K562 (cell line): Measurements from ENCODE around the gene TANC1. TPM values are rescaled to one million over a fixed set of nuclear protein-coding genes. Genes with fewer than 3 reads are reported as not detected.

Experiments used
- ATAC-seq: fragments of 200-7000 bp; cut with Tn5 transposase; 3 replicates; pipeline ENCODE4 v1.9.1; 2020; ENCODE audit warnings: moderate library complexity
- BruUV-seq: library from RNA; stranded (reverse); fragments of 400-500 nt; replicated peaks from 2 replicates; lab custom pipeline; 2021; lab: Mats Ljungman, UMichigan
- CTCF ChIA-PET: fragments of 300-600 bp; formaldehyde crosslinking; extraction: SDS; loops from one replicate; lab custom pipeline; 2021; ENCODE audit warnings: low intra/inter-chr PET ratio; lab: Yijun Ruan, JAX
- POLR2A ChIA-PET: fragments of 300-600, 350-650 bp; sonication (Branson Sonifier 250); formaldehyde crosslinking; extraction: SDS; loops from one replicate; lab custom pipeline; 2021; ENCODE audit warnings: antibody characterized with exemption, inconsistent platforms; lab: Yijun Ruan, JAX
- DNase-seq, 4 experiments: peaks; one replicate each; pipeline versions ENCODE4 v3.0.0 to v3.0.0-alpha.2; 2011 to 2018; ENCODE audit warnings: low spot score in 3 of 4, mixed read lengths in 3 of 4; ENCODE audit errors: extremely low read depth in 1 of 4
- FAIRE-seq: peaks from 2 replicates; lab custom pipeline; 2011; peaks lifted over from hg19 to GRCh38; lab: Jason Lieb, UNC
- H2AFZ ChIP-seq: 2 replicates; pipeline ENCODE4 v1.6.0; 2011; ENCODE audit warnings: low read depth, low read length, control low read depth, inconsistent platforms
- H3K27ac ChIP-seq: fragments of 200-600 bp; 3 replicates; pipeline ENCODE4 v1.8.0; 2011; ENCODE audit warnings: low read depth, mild to moderate bottlenecking, control low read depth, inconsistent platforms, low read length, moderate library complexity, mixed read lengths; ENCODE audit errors: extremely low read depth
- H3K27me3 ChIP-seq, 2 experiments: fragments of 300-600 bp in 1 of 2; 2 replicates in 1 of 2; 3 replicates in 1 of 2; pipeline versions ENCODE4 v1.6.0 to v1.8.0; 2011; ENCODE audit warnings: inconsistent platforms in 2 of 2, low read length in 2 of 2, mild to moderate bottlenecking in 1 of 2, mixed read lengths in 1 of 2, moderate library complexity in 1 of 2; ENCODE audit not compliant: control insufficient read depth in 2 of 2, insufficient read depth in 2 of 2
- H3K36me3 ChIP-seq: fragments of 300-600 bp; 3 replicates; pipeline ENCODE4 v1.8.0; 2011; ENCODE audit warnings: mild to moderate bottlenecking, low read length, inconsistent platforms; ENCODE audit not compliant: control insufficient read depth, insufficient read depth
- H3K4me1 ChIP-seq, 2 experiments: fragments of 200-600 bp in 1 of 2; replicated peaks in 1 of 2; 2 replicates in 1 of 2; 3 replicates in 1 of 2; pipeline versions ENCODE4 v1.5.1 to v1.8.0; 2011; ENCODE audit warnings: inconsistent platforms in 2 of 2, low read length in 2 of 2, mild to moderate bottlenecking in 1 of 2, mixed read lengths in 1 of 2, moderate library complexity in 1 of 2; ENCODE audit not compliant: control insufficient read depth in 2 of 2, insufficient read depth in 2 of 2
- H3K4me2 ChIP-seq: 2 replicates; pipeline ENCODE4 v1.6.1; 2011; ENCODE audit warnings: low read length, control low read depth, inconsistent platforms, mixed read lengths; ENCODE audit not compliant: insufficient read depth
- H3K4me3 ChIP-seq: fragments of 200-600 bp; sonication (generic), shearing (Covaris generic); 2 replicates; pipeline ENCODE4 v1.5.1; 2016; ENCODE audit warnings: control low read depth, inconsistent platforms
- H3K79me2 ChIP-seq: fragments of 200-600 bp; 3 replicates; pipeline ENCODE4 v1.8.0; 2011; ENCODE audit warnings: low read length, inconsistent platforms; ENCODE audit not compliant: control insufficient read depth, insufficient read depth
- H3K9ac ChIP-seq, 2 experiments: 2 replicates each; pipeline versions ENCODE4 v1.6.0 to v1.6.1; 2011; ENCODE audit warnings: low read depth in 2 of 2, low read length in 2 of 2, control low read depth in 1 of 2, inconsistent platforms in 1 of 2, mild to moderate bottlenecking in 1 of 2, mixed read lengths in 1 of 2; ENCODE audit not compliant: insufficient read depth in 1 of 2
- H3K9me1 ChIP-seq: one replicate; pipeline ENCODE4 v1.6.0; 2011; ENCODE audit warnings: inconsistent platforms, mild to moderate bottlenecking, low read length, moderate library complexity; ENCODE audit not compliant: control insufficient read depth, insufficient read depth
- H3K9me3 ChIP-seq: replicated peaks from 2 replicates; pipeline ENCODE4 v1.5.1; 2011; ENCODE audit warnings: low read depth, low read length, inconsistent platforms; ENCODE audit not compliant: control insufficient read depth, insufficient read depth
- H4K20me1 ChIP-seq: replicated peaks from 2 replicates; pipeline ENCODE4 v1.6.1; 2011; ENCODE audit warnings: low read length, inconsistent platforms, mixed read lengths; ENCODE audit not compliant: control insufficient read depth, insufficient read depth
- COPS2 ChIP-seq: fragments of 450-650 bp; conservative IDR thresholded peaks from 2 replicates; pipeline ENCODE4 v1.6.1; 2016; ENCODE audit warnings: mild to moderate bottlenecking, moderate library complexity
- ELK3 ChIP-seq: fragments of 450-650 bp; formaldehyde crosslinking; IDR thresholded peaks from 2 replicates; pipeline ENCODE4 v1.4.0; 2020; ENCODE audit warnings: mild to moderate bottlenecking
- HDAC1 ChIP-seq, 2 experiments: fragments of 450-650 bp; IDR thresholded peaks; 2 replicates each; pipeline ENCODE4 v1.6.1; 2016 to 2017; ENCODE audit warnings: inconsistent platforms in 1 of 2, mild to moderate bottlenecking in 1 of 2, moderate library complexity in 1 of 2
- NFE2 ChIP-seq: IDR thresholded peaks from 2 replicates; pipeline ENCODE4 v1.6.1; 2014; ENCODE audit warnings: antibody characterized with exemption, low read depth
- PKNOX1 ChIP-seq: fragments of 450-650 bp; IDR thresholded peaks from 2 replicates; pipeline ENCODE4 v1.6.1; 2016
- RBM22 ChIP-seq: fragments of 200-400 bp; formaldehyde crosslinking; IDR thresholded peaks from 2 replicates; pipeline ENCODE4 v1.6.1; 2018; ENCODE audit warnings: low read length, low read depth; ENCODE audit not compliant: poor library complexity, severe bottlenecking
- RNF219 ChIP-seq: fragments of 250-450 bp; sonication (Bioruptor Pico); IDR thresholded peaks from 2 replicates; pipeline ENCODE4 v1.5.0; 2022; ENCODE audit warnings: mild to moderate bottlenecking
- SMARCA5 ChIP-seq: fragments of 450-650 bp; IDR thresholded peaks from 2 replicates; pipeline ENCODE4 v1.6.1; 2016
- TAF1 ChIP-seq: IDR thresholded peaks from 2 replicates; pipeline ENCODE4 v1.6.1; 2011; ENCODE audit warnings: mild to moderate bottlenecking, low read length, moderate library complexity; ENCODE audit not compliant: insufficient read depth, control insufficient read depth, severe bottlenecking; ENCODE audit errors: extremely low read depth
- TBL1XR1 ChIP-seq, 2 experiments: IDR thresholded peaks; 2 replicates each; pipeline ENCODE4 v1.6.1; 2012; ENCODE audit warnings: improper control_type of control experiment in 2 of 2, low read length in 2 of 2, mild to moderate bottlenecking in 1 of 2
- TCFL5 ChIP-seq: fragments of 250-450 bp; sonication (Bioruptor Pico); conservative IDR thresholded peaks from 2 replicates; pipeline ENCODE4 v1.6.1; 2021; ENCODE audit warnings: mild to moderate bottlenecking, moderate library complexity, matching md5 sums
- ZC3H11A ChIP-seq: IDR thresholded peaks from 2 replicates; pipeline ENCODE4 v1.6.1; 2012; ENCODE audit warnings: low read depth, low read length, improper control_type of control experiment
- ZFPM2 ChIP-seq: fragments of 250-450 bp; sonication (Bioruptor Pico); IDR thresholded peaks from 2 replicates; pipeline ENCODE4 v1.5.1; 2022; ENCODE audit warnings: mild to moderate bottlenecking
- ZKSCAN3 ChIP-seq: fragments of 250-450 bp; sonication (Bioruptor Pico); IDR thresholded peaks from 2 replicates; pipeline ENCODE4 v1.4.0; 2020
- ZNF274 ChIP-seq: IDR thresholded peaks from 2 replicates; pipeline ENCODE4 v1.6.1; 2011; ENCODE audit warnings: low read depth, mild to moderate bottlenecking, low read length, moderate library complexity, borderline replicate concordance
- ZNF282 ChIP-seq: sonication (generic); formaldehyde crosslinking; IDR thresholded peaks from 2 replicates; pipeline ENCODE4 v1.8.1; 2023; ENCODE audit warnings: missing genetic modification reagents
- WGBS: fragments of 100-300 bp; shearing (Covaris generic); methylation state at CpG from one replicate; pipeline ENCODE4 v1.1.6; 2016; ENCODE audit warnings: low coverage, mixed read lengths; ENCODE audit not compliant: insufficient coverage; ENCODE audit errors: missing lambda C conversion rate; 5-methylcytosine and 5-hydroxymethylcytosine counted together
- in situ Hi-C: fragments of 300-500 bp; cut with MboI; formaldehyde crosslinking; loops from 4 replicates; pipeline ENCODE4 v1.15.0; 2018; ENCODE audit warnings: inconsistent platforms, mixed read lengths
- intact Hi-C: fragments of 100-400 bp; cut with micrococcal nuclease; formaldehyde crosslinking; loops from 2 replicates; pipeline ENCODE4 v1.14.2; 2022
- polyA plus RNA-seq, 8 experiments: library from polyadenylated mRNA; depleted of rRNA in 4 of 8; stranded (reverse) in 5 of 8; unstranded in 3 of 8; fragments of >200 nt; fragmentation: Nextera tagmentation in 2 of 8; fragmentation: Illumina TruSeq in 1 of 8; extraction: Ambion mirVana in 2 of 8; extraction: Trizol in 1 of 8; gene quantifications; 2 replicates each; pipeline versions ENCODE4 v1.2.1 to v1.2.3, GENCODE V29; 2011 to 2014; ENCODE audit warnings: inconsistent platforms in 1 of 8, missing spikeins in 1 of 8
- total RNA-seq, 7 experiments: library from RNA; depleted of rRNA in 6 of 7; stranded (reverse); fragments of >200 nt in 6 of 7; fragmentation: Illumina TruSeq in 2 of 7; extraction: Trizol in 2 of 7; gene quantifications; 2 replicates each; pipeline versions ENCODE4 v1.2.1 to v1.2.3, GENCODE V29; 2011 to 2021; ENCODE audit warnings: low replicate concordance in 1 of 7

The TANC1 gene
- total and polyA plus RNA-seq, 9 of the 15 experiments (the other 6 are each of a cell fraction or from before 2014, with no cell fraction given) = under 0.01 to 0.20 (median 0.07) TPM; not detected in 1

GRCh38 chr2:159029936-159030335 lies 61.5 kb downstream of the TANC1 start (continued):
- no peak for TF ChIP-seq RNF219
- TF ChIP-seq ZC3H11A = no peak

- POLR2A ChIA-PET = interaction anchor here (0.6 to 1.4 kb wide), 6 partner anchors 9 to 1773 kb away, joined by 3 to 5 read pairs (median 3); partner anchors contain the start of gene MARCHF7
- peaks cover 7 to 13% of the 10 kb centered on the region in 2 experiments; a peak in 4 of 5 replicates for H3K4me1 ChIP-seq
- WGBS = 0% methylated on average over 2 of the region's 2 CpGs
- H3K9me1 ChIP-seq = peaks cover 2% of the 10 kb centered on the region
- peak overlapping the region; percentile 15; the same call in 1 of the 2 replicates for H3K4me2 ChIP-seq
- CTCF ChIA-PET = no interaction called here
- DNase-seq (peak; percentile 32 to 75 (median 50)), ATAC-seq (peak; percentile 80), FAIRE-seq (peak; percentile 79)
- no peaks in the 10 kb centered on the region for H3K9me3 ChIP-seq
- H3K27me3 ChIP-seq = peaks cover 10 to 30% of the 10 kb centered on the region in 2 experiments
- BruUV-seq = no TSS peak
- no peaks in the 10 kb centered on the region for H3K36me3 ChIP-seq
- no peaks in the 10 kb centered on the region for H3K79me2 ChIP-seq
- no peak overlapping the region for H2AFZ ChIP-seq
- no peaks in the 10 kb centered on the region for H4K20me1 ChIP-seq
- intact Hi-C loops (loop anchor here (10.0 kb wide), 1 partner anchor 126 kb away; no protein-coding TSS in a partner anchor), in situ Hi-C loops (no loop called here)
- H3K4me3 ChIP-seq = no peak overlapping the region
- peak overlapping the region in 1 of 2 experiments; percentile 21; a peak in 1 of 4 replicates for H3K9ac ChIP-seq
- H3K27ac ChIP-seq = peak overlapping the region; percentile 1; the same call in 1 of the 3 replicates
- no peak for TF ChIP-seq ZFPM2 (CRISPR knock-in tag)
- TF ChIP-seq ZNF274 = no peak
- TF ChIP-seq TCFL5 (CRISPR knock-in tag) = no peak
- TF ChIP-seq PKNOX1 = peak; percentile 24; the same call in 1 of the 2 replicates
- no peak for TF ChIP-seq ZKSCAN3 (CRISPR knock-in tag)
- no peak for TF ChIP-seq ZC3H11A
- no peak for TF ChIP-seq ELK3 (CRISPR knock-in tag)
- no peak for TF ChIP-seq TAF1
- TF ChIP-seq SMARCA5 = no peak
- no peak for TF ChIP-seq ZNF282 (CRISPR knock-in tag)
- TF ChIP-seq HDAC1 (IDR thresholded peaks at IDR 0.05) = no peak
- TF ChIP-seq COPS2 = no peak
- TF ChIP-seq NFE2 = peak; percentile 64
- TF ChIP-seq RBM22 = no peak
- TF ChIP-seq TBL1XR1 (IDR thresholded peaks at IDR 0.05; ENCODE audit: low read length in 2 of 2) = no peak
Measured at GRCh38 chr2:159030674-159031380, 62.4 kb downstream of the TANC1 start.
